Stimulated activated CD4-positive, alpha-beta T cell treated with anti-CD3 and anti-CD28 coated beads, Interleukin-15, amount 100 ng/mL, for 48 hours (primary cell): Measurements from ENCODE around the gene CCL2.

Experiments used
- DNase-seq, 2 donors: peaks; one replicate each; pipeline ENCODE4 v3.0.0-alpha.2; 2020; ENCODE audit warnings: low read depth in 2 of 2

The CCL2 gene

GRCh38 chr17:34241062-34241461, 14.0 kb upstream of the CCL2 start:
- no peak for DNase-seq

GRCh38 chr17:34242587-34243363, 12.3 kb upstream of the CCL2 start:
- no peak for DNase-seq

GRCh38 chr17:34243364-34244320, 11.4 kb upstream of the CCL2 start:
- no peak for DNase-seq

GRCh38 chr17:34245351-34245905, 9.7 kb upstream of the CCL2 start:
- DNase-seq, result no peak

- DNase-seq, result no peak
These were observed 8.6 kb upstream of the CCL2 start for GRCh38 chr17:34246446-34246845.

GRCh38 chr17:34246881-34247280, 8.2 kb upstream of the CCL2 start:
- no peak for DNase-seq

GRCh38 chr17:34248511-34249024, 6.5 kb upstream of the CCL2 start:
- DNase-seq, result no peak

- no peak for DNase-seq
These were observed 6.0 kb upstream of the CCL2 start for GRCh38 chr17:34249061-34249460.

- DNase-seq, result no peak
These were observed 5.6 kb upstream of the CCL2 start for GRCh38 chr17:34249478-34249877.

- DNase-seq, result no peak
These were observed 3.9 kb upstream of the CCL2 start for GRCh38 chr17:34251186-34251585.

- no peak for DNase-seq
These were observed 3.0 kb upstream of the CCL2 start for GRCh38 chr17:34252095-34252443.

GRCh38 chr17:34252444-34253138, 2.5 kb upstream of the CCL2 start:
- no peak for DNase-seq

- no peak for DNase-seq
These were observed 2.0 kb upstream of the CCL2 start for GRCh38 chr17:34253139-34253525.

GRCh38 chr17:34254146-34254545, 939 bp upstream of the CCL2 start:
- no peak for DNase-seq

- DNase-seq, result no peak
These were observed 272 bp downstream of the CCL2 start for GRCh38 chr17:34255381-34255732.

- DNase-seq, result no peak
These were observed 756 bp downstream of the CCL2 start for GRCh38 chr17:34255841-34256240.

- no peak for DNase-seq
These were observed 2.4 kb downstream of the CCL2 start for GRCh38 chr17:34257299-34257985.

- no peak for DNase-seq
These were observed 2.9 kb downstream of the CCL2 start for GRCh38 chr17:34257986-34258326.

GRCh38 chr17:34259146-34259545, 4.1 kb downstream of the CCL2 start:
- DNase-seq, result no peak

GRCh38 chr17:34260861-34261260, 5.8 kb downstream of the CCL2 start:
- no peak for DNase-seq

GRCh38 chr17:34261568-34262337, 6.7 kb downstream of the CCL2 start:
- DNase-seq, result no peak
